Loucy (cell line): Measurements from ENCODE around the gene CADM4.

Source experiments
- CTCF ChIP-seq: fragments of 200-600 bp; sonication (generic); conservative IDR thresholded peaks from 2 replicates; pipeline ENCODE4 v1.5.1; 2014; ENCODE audit warnings: mild to moderate bottlenecking, antibody characterized with exemption, low read length
- EZH2phosphoT487 ChIP-seq: fragments of 200-600 bp; IDR thresholded peaks from 2 replicates; pipeline ENCODE4 v1.6.1; 2018; ENCODE audit warnings: antibody characterized with exemption, mild to moderate bottlenecking, moderate library complexity, borderline replicate concordance

- no peak for TF ChIP-seq CTCF
- TF ChIP-seq EZH2phosphoT487 = no peak
These were observed 17.6 kb downstream of the CADM4 start for GRCh38 chr19:43622070-43622469.
